GM21423 (cell line): Measurements from ENCODE around the gene TSPEAR.
"Not testable (repeated sequence)": the region's sequence is repeated elsewhere in the genome, so short reads cannot be mapped to it uniquely, and the experiment has no call there.

Experiments
- ATAC-seq: cut with Tn5 transposase; IDR thresholded peaks from one replicate; pipeline ENCODE4 v1.9.1; 2021; ENCODE audit warnings: mild to moderate bottlenecking, moderate library complexity; ENCODE audit not compliant: unreplicated experiment

Gene TSPEAR

GRCh38 chr21:44592446-44593311, 118.7 kb downstream of the TSPEAR start, which contains the start of gene KRTAP10-6:
Gene KRTAP10-6, minus strand, starts transcription at chr21:44592505. Its CDS starts 21 bp downstream, at chr21:44592484.
- ATAC-seq = no peak

- ATAC-seq = not testable (repeated sequence)
Measured at GRCh38 chr21:44591801-44592130, 119.6 kb downstream of the TSPEAR start.

DNA sequence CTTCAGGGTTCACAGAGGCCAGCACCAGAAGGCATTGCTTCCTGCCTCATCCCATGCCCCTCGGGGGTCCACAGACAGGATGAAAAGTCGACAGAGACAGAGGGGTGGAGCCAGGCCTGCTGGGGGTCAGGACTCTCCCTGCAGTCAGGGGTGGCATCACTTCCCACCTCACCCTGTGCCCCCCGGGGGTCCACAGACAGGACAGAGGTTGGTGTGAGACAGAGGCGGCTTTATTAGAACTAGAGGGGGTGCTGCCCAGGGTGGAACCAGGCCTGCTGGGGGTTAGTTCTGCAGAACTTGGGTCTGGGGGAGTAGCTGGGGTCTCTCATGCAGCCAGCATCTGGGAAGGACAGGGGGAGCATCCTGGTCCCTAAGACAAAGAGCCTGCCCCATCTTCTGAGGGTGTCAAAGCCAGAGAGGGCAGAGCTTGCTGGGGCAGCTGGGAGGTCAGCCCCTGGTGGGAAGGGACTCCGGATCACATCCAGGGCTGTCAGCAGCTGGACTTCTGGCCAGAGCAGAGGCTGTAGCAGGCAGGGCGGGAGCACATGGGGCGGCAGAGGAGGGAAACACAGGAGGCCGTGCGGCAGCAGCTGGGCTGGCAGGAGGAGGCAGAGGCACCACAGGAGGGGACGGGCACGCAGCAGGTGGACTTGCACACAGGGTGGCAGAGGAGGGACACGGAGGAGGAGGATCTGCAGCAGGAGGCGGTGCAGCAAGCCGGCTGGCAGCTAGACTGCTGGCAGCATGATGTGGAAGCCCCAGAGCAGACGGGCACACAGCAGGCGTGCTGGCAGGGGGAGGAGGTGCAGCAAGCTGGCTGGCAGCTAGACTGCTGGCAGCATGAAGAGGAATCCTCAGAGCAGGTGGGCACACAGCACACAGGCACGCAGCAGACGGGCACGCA, 120.2 kb downstream of the TSPEAR start:
- ATAC-seq = not testable (repeated sequence)

DNA sequence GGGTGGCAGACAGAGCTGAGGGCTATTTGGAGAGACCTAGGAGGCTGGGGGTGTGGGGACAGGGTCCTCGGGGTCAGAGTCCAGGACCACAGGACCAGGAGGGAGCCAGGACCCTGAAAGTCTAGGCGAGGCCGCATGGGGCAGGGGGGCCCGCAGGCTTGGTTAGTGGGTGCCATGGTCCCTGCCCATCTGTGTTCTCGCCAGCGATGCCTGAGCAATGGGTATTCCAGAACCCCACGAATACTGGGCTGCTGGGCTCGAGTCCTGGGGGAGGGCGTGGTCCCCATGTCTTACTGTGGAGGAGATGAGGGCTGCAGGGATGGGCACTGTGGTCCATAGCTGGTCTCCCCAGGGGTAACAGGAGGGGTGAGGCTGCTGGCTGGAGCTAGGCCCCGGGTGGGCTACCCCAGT, 121.1 kb downstream of the TSPEAR start:
- ATAC-seq = no peak

- ATAC-seq = no peak
Measured at GRCh38 chr21:44589586-44590305, 121.6 kb downstream of the TSPEAR start.

DNA sequence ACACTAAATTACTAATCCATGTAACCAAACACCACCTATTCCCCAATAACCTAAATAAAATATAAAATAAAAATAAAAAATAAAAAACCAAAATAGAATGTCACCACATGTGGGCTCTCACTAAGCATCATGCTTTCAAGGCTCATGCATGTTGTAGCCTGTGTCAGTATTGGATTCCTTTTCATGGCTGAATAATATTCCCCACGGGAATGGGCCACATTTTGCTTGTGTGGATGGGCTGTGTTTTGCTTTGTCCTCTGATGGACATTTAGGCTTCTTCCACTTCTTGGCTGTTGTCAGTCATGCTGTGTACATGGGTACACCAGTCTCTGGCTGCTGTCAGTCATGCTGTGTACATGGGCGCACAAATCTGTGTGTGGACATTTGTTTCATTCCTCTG, 122.3 kb downstream of the TSPEAR start:
- no peak for ATAC-seq

- ATAC-seq = no peak
Measured at GRCh38 chr21:44585892-44586291, 125.5 kb downstream of the TSPEAR start.

- no peak for ATAC-seq
Measured at GRCh38 chr21:44583800-44584147, 127.6 kb downstream of the TSPEAR start.

DNA sequence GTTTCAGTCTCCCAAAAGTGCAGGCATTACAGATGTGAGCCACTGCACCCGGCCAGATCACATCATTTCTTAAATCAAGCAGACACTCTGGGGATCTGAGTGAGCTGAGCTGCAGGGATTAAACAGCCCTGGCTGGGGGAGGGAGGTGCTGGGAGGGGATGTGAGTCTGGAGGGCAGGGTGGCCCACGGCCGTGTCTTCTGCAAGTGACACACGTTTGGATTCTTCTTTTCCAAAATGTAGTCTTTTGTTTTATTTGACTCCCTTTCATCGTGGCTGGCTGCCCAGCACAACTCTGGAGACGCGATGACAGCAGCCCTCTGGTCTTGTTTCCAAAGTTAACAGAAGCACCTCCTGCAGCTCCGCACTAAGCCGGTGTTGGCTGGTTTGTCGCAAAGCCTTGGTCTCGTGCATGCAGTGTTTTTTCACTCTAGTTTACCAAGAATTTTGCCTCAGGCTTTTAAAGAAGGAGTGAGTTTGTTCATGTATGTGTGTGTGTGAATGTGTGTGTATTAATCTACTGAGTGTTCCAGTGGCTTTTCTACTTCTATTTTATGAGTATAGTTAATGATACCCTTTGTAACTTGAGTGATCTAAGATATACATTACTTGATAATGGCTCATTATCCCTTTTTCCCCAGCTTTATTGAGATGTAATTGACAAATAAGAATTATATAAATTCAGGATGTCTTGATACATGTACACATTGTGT, 128.1 kb downstream of the TSPEAR start:
- ATAC-seq = no peak

- ATAC-seq = no peak
Measured at GRCh38 chr21:44582055-44582454, 129.3 kb downstream of the TSPEAR start.

DNA sequence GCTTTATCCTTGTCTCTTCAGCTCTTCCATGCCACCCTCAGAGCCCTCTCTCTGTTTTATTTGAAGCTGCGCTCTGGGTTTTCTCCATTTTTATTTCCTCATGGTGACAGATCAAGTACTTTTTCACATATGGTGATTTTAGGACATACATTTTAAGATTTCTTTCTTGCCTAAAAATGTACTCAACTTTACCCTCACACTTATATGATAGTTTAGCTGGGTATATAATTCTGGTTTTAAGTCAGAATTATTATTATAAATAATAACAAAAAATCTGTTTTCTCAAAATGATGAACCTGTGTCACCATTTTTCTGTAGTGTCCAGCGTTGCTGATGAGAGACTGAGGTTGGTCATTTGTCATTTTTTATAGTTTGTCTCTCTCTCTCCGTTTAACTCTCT, 130.2 kb downstream of the TSPEAR start:
- ATAC-seq = no peak

DNA sequence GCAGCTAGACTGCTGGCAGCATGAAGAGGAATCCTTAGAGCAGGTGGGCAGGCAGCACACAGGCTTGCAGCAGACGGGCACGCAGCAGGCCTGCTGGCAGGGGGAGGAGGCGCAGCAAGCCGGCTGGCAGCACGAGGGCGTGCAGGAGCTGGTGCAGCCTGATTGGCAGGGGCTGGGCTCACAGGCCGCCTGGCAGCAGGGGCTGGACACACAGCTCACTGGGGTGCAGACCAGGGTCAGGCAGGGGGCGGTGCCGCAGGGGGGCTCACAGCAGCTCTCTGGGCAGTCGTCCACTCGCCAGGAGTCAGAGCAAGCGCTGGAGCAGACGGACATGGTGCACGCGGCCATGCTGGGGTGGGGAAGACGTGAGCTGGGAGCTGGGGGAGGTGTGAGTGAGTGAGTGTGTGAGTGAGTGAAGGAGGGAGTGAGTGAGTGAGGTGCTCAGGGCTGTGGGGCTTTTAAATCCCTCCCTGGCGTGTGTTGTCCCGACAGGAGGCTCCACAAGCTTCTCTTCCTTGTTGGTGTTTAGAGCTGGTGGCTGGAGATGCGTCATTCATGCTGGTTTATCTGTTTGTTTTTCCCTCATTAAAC, 131.0 kb downstream of the TSPEAR start, which contains the start of gene KRTAP10-5:
TSS of gene KRTAP10-5 (minus strand) at position 374 of the 591 bp plus-strand sequence. CDS start at position 348, 26 bp downstream.
- not testable (repeated sequence) for ATAC-seq

DNA sequence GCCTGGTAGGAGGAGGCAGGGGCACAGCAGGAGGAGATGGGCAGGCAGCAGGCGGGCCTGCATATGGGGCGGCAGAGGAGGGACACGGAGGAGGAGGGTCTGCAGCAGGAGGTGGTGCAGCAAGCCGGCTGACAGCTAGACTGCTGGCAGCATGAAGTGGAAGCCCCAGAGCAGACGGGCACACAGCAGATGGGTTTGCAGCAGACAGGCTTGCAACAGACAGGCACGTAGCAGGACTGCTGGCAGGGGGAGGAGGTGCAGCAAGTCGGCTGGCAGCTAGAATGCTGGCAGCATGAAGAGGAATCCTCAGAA, 131.6 kb downstream of the TSPEAR start:
- ATAC-seq = no peak

DNA sequence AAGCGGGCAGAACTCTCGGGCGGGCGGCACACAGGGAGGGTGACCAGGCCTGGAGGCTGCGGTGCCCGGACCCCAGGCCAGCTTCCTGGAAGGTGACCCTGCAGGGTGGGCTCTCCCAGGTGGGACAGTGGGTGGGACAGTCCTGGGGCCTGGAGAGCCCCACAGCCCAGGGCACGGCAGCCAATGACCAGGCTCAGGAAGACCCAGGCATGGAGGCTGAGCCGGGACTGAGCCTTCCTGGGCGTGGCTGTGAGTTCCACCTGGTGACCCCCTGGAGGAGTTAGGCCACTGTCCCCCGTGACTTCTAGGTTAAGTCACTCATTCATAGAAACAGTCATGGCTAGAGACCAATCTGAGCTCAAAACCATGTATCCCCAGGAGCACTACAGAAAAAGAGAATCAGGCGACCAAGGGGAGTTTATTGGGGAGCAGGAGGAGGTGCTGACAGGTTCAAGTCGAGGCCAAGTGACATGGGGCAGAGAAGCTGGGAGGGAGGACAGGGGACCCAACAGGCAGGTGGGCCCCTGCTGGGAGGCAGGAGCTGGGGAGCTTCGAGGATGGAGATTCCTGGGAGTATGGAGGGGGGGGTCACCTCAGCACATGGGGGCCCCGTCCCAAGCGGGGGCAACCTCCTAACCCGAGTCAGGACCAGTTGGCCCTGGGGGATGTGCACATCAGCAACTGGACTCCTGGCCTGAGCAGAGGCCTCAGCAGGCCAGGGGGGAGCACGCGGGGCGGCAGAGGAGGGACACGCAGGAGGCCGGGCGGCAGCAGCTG, 132.1 kb downstream of the TSPEAR start:
- ATAC-seq = no peak

- no peak for ATAC-seq
Measured at GRCh38 chr21:44578371-44579055, 132.9 kb downstream of the TSPEAR start.

- no peak for ATAC-seq
Measured at GRCh38 chr21:44576025-44576420, 135.3 kb downstream of the TSPEAR start.

- ATAC-seq = no peak
Measured at GRCh38 chr21:44575307-44576024, 135.9 kb downstream of the TSPEAR start.
